Esophagus squamous epithelium (tissue), 4 donors: Measurements from ENCODE around the gene OR2T34.

ENCODE experiments used
- POLR2A ChIP-seq, 4 donors: fragments of 450-650 bp; IDR thresholded peaks; one replicate each; pipeline ENCODE4 v1.6.1; 2017; ENCODE audit warnings: antibody characterized with exemption in 4 of 4, mild to moderate bottlenecking in 4 of 4, moderate library complexity in 3 of 4
- TF ChIP-seq, protein P1 (sequence below), 6 experiments: fragments of 450-650 bp in 4 of 6; fragments of 200-600 bp in 2 of 6; sonication (generic) in 2 of 6; IDR thresholded peaks; one replicate each; pipeline ENCODE4 v1.5.1; 2016 to 2019; ENCODE audit warnings: antibody characterized with exemption in 6 of 6, mild to moderate bottlenecking in 4 of 6, moderate library complexity in 4 of 6

DNA sequence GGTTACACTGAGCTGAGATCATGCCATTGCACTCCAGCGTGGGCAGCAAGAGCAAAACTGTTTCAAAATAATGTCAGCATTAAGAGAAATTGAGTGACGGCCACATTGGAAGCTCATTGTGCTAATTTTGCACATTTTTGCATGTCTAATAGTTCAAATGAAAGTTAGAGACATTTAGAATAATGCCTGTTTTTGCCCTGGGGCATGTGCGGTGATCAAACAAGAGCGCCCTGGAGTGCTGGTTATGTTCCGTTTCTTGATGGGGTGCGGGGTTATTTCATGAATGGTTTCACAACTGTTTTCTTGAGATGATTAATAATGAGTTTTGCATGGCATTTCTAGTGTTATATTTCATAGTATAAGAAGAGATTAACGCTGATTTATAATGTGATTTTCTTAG is 47.2 kb upstream of the OR2T34 start:
- no peak for TF ChIP-seq POLR2A (IDR thresholded peaks at IDR 0.05)
- TF ChIP-seq, protein P1, sequence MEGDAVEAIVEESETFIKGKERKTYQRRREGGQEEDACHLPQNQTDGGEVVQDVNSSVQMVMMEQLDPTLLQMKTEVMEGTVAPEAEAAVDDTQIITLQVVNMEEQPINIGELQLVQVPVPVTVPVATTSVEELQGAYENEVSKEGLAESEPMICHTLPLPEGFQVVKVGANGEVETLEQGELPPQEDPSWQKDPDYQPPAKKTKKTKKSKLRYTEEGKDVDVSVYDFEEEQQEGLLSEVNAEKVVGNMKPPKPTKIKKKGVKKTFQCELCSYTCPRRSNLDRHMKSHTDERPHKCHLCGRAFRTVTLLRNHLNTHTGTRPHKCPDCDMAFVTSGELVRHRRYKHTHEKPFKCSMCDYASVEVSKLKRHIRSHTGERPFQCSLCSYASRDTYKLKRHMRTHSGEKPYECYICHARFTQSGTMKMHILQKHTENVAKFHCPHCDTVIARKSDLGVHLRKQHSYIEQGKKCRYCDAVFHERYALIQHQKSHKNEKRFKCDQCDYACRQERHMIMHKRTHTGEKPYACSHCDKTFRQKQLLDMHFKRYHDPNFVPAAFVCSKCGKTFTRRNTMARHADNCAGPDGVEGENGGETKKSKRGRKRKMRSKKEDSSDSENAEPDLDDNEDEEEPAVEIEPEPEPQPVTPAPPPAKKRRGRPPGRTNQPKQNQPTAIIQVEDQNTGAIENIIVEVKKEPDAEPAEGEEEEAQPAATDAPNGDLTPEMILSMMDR (IDR thresholded peaks at IDR 0.05): no peak
